GM12878 (cell line): Measurements from ENCODE around the gene FSTL4. TPM values are rescaled to one million over a fixed set of nuclear protein-coding genes. Genes with fewer than 3 reads are reported as not detected.

Experiments
- ATAC-seq: fragments of 200-7000 bp; cut with Tn5 transposase; 3 replicates; pipeline ENCODE4 v1.9.1; 2020; ENCODE audit warnings: mild to moderate bottlenecking, moderate library complexity
- BruUV-seq: library from RNA; stranded (reverse); fragments of 400-500 nt; replicated peaks from 2 replicates; lab custom pipeline; 2021; lab: Mats Ljungman, UMichigan
- CTCF ChIA-PET: fragments of 300-600 bp; sonication (Branson Sonifier 250); formaldehyde crosslinking; extraction: SDS; loops from one replicate; lab custom pipeline; 2021; ENCODE audit warnings: inconsistent platforms; lab: Yijun Ruan, JAX
- POLR2A ChIA-PET: fragments of 350-600 bp; formaldehyde crosslinking; extraction: SDS; loops from one replicate; lab custom pipeline; 2021; ENCODE audit warnings: inconsistent platforms; lab: Charles Lee
- RAD21 ChIA-PET: fragments of 300-600 bp; sonication (Branson Sonifier 250); formaldehyde crosslinking; loops from one replicate; lab custom pipeline; 2023; ENCODE audit warnings: antibody characterized with exemption; ENCODE audit not compliant: unreplicated experiment; lab: Charles Lee
- SMC1A ChIA-PET: fragments of 300-600 bp; sonication (Branson Sonifier 250); formaldehyde crosslinking; loops from one replicate; lab custom pipeline; 2023; ENCODE audit not compliant: unreplicated experiment, uncharacterized antibody; lab: Charles Lee
- DNase-seq: peaks from one replicate; pipeline ENCODE4 v3.0.0-alpha.2; 2011; ENCODE audit warnings: low read depth, low spot score
- FAIRE-seq: peaks from 3 replicates; lab custom pipeline; 2011; peaks lifted over from hg19 to GRCh38; lab: Jason Lieb, UNC
- H2AFZ ChIP-seq: 2 replicates; pipeline ENCODE4 v1.6.0; 2011; ENCODE audit warnings: low read depth, low read length, control low read depth; ENCODE audit not compliant: control insufficient read depth
- H3K27ac ChIP-seq: 2 replicates; pipeline ENCODE4 v1.5.1; 2011; ENCODE audit warnings: control low read depth; ENCODE audit not compliant: control insufficient read depth, insufficient read depth
- H3K27me3 ChIP-seq, 2 experiments: replicated peaks in 1 of 2; 2 replicates each; pipeline versions ENCODE4 v1.6.0 to v1.6.1; 2011; ENCODE audit warnings: low read length in 1 of 2; ENCODE audit not compliant: control insufficient read depth in 2 of 2, insufficient read depth in 2 of 2
- H3K36me3 ChIP-seq, 2 experiments: 2 replicates each; pipeline ENCODE4 v1.5.1; 2011; ENCODE audit warnings: low read length in 1 of 2; ENCODE audit not compliant: control insufficient read depth in 2 of 2, insufficient read depth in 2 of 2
- H3K4me1 ChIP-seq: 2 replicates; pipeline ENCODE4 v1.6.1; 2011; ENCODE audit warnings: mild to moderate bottlenecking, low read length, moderate library complexity, mixed read lengths; ENCODE audit not compliant: control insufficient read depth, insufficient read depth
- H3K4me2 ChIP-seq: 2 replicates; pipeline ENCODE4 v1.6.0; 2011; ENCODE audit warnings: control low read depth; ENCODE audit not compliant: control insufficient read depth, insufficient read depth
- H3K4me3 ChIP-seq: fragments of 200-600 bp; sonication (generic); 2 replicates; pipeline ENCODE4 v1.5.1; 2016
- H3K79me2 ChIP-seq: 2 replicates; pipeline ENCODE4 v1.6.0; 2011; ENCODE audit warnings: low read length; ENCODE audit not compliant: control insufficient read depth, insufficient read depth
- H3K9ac ChIP-seq: 2 replicates; pipeline ENCODE4 v1.8.0; 2011; ENCODE audit warnings: low read length, control low read depth, mixed read lengths; ENCODE audit not compliant: control insufficient read depth, insufficient read depth
- H3K9me3 ChIP-seq: replicated peaks from 3 replicates; pipeline ENCODE4 v1.5.1; 2011; ENCODE audit warnings: mild to moderate bottlenecking, low read length; ENCODE audit not compliant: control insufficient read depth, insufficient read depth
- H4K20me1 ChIP-seq: 2 replicates; pipeline ENCODE4 v1.6.0; 2011; ENCODE audit not compliant: control insufficient read depth, insufficient read depth
- ESRRA ChIP-seq: IDR thresholded peaks from 2 replicates; pipeline ENCODE4 v1.6.1; 2012; ENCODE audit warnings: mild to moderate bottlenecking, low read length, improper control_type of control experiment
- EZH2 ChIP-seq: IDR thresholded peaks from 2 replicates; pipeline ENCODE4 v1.6.1; 2012; ENCODE audit warnings: low read depth, mild to moderate bottlenecking, control low read depth, inconsistent platforms, low read length, borderline replicate concordance; ENCODE audit not compliant: control insufficient read depth
- MTA2 ChIP-seq: fragments of 450-650 bp; IDR thresholded peaks from 2 replicates; pipeline ENCODE4 v1.6.1; 2016; ENCODE audit warnings: low read depth, mild to moderate bottlenecking, moderate library complexity
- RAD21 ChIP-seq: IDR thresholded peaks from 2 replicates; pipeline ENCODE4 v1.6.1; 2011; ENCODE audit warnings: mild to moderate bottlenecking, low read depth, low read length, moderate library complexity; ENCODE audit not compliant: insufficient read depth
- SMC3 ChIP-seq: IDR thresholded peaks from 2 replicates; pipeline ENCODE4 v1.6.1; 2011; ENCODE audit warnings: low read length, improper control_type of control experiment, borderline replicate concordance
- TBL1XR1 ChIP-seq: IDR thresholded peaks from 2 replicates; pipeline ENCODE4 v1.6.1; 2012; ENCODE audit warnings: low read depth, low read length, improper control_type of control experiment
- YY1 ChIP-seq: IDR thresholded peaks from 2 replicates; pipeline ENCODE4 v1.6.1; 2011; ENCODE audit warnings: low read depth, mild to moderate bottlenecking, low read length
- WGBS: methylation state at CpG from one replicate; pipeline ENCODE4 v1.1.6; 2016; ENCODE audit warnings: low lambda C conversion rate; ENCODE audit not compliant: insufficient replicate concordance, insufficient coverage; ENCODE audit errors: missing lambda C conversion rate; 5-methylcytosine and 5-hydroxymethylcytosine counted together
- in situ Hi-C: fragments of 300-500 bp; cut with MboI; formaldehyde crosslinking; loops from 9 replicates; pipeline ENCODE4 v1.14.3; 2018; ENCODE audit warnings: mixed read lengths
- intact Hi-C: fragments of 100-400 bp; cut with micrococcal nuclease; formaldehyde crosslinking; loops from one replicate; pipeline ENCODE4 v1.14.2; 2022; ENCODE audit not compliant: unreplicated experiment
- polyA plus RNA-seq, 11 experiments: library from polyadenylated mRNA; depleted of rRNA in 4 of 11; unstranded in 6 of 11; stranded (reverse) in 5 of 11; fragments of >200 nt; fragmentation: Nextera tagmentation in 4 of 11; fragmentation: Illumina TruSeq in 1 of 11; extraction: Ambion mirVana in 4 of 11; extraction: Trizol in 1 of 11; gene quantifications; 1 replicate in 1 of 11; 2 replicates in 10 of 11; pipeline versions ENCODE4 v1.2.1 to v1.2.3, GENCODE V29; 2011 to 2016; ENCODE audit warnings: inconsistent platforms in 2 of 11, missing spikeins in 2 of 11, low read depth in 1 of 11
- total RNA-seq, 4 experiments: library from RNA; depleted of rRNA in 3 of 4; stranded (reverse); fragments of >200 nt in 3 of 4; fragmentation: Illumina TruSeq in 1 of 4; extraction: Trizol in 1 of 4; gene quantifications; 2 replicates each; pipeline versions ENCODE4 v1.2.1 to v1.2.3, GENCODE V29; 2013 to 2021
- TF ChIP-seq, protein P1 (sequence below), 3 experiments: IDR thresholded peaks in 2 of 3; conservative IDR thresholded peaks in 1 of 3; 2 replicates each; pipeline ENCODE4 v1.5.1; 2011; ENCODE audit warnings: low read depth in 3 of 3, low read length in 3 of 3, mild to moderate bottlenecking in 3 of 3, control low read depth in 2 of 3, moderate library complexity in 2 of 3, inconsistent platforms in 1 of 3, mixed read lengths in 1 of 3; ENCODE audit not compliant: control insufficient read depth in 2 of 3, insufficient read depth in 1 of 3; ENCODE audit errors: extremely low read depth in 1 of 3

The FSTL4 gene
- total and polyA plus RNA-seq, 10 of the 15 experiments (the other 5 are each of a cell fraction or from before 2014, with no cell fraction given), result 0.01 to 0.79 (median 0.21) TPM; not detected in 6

DNA sequence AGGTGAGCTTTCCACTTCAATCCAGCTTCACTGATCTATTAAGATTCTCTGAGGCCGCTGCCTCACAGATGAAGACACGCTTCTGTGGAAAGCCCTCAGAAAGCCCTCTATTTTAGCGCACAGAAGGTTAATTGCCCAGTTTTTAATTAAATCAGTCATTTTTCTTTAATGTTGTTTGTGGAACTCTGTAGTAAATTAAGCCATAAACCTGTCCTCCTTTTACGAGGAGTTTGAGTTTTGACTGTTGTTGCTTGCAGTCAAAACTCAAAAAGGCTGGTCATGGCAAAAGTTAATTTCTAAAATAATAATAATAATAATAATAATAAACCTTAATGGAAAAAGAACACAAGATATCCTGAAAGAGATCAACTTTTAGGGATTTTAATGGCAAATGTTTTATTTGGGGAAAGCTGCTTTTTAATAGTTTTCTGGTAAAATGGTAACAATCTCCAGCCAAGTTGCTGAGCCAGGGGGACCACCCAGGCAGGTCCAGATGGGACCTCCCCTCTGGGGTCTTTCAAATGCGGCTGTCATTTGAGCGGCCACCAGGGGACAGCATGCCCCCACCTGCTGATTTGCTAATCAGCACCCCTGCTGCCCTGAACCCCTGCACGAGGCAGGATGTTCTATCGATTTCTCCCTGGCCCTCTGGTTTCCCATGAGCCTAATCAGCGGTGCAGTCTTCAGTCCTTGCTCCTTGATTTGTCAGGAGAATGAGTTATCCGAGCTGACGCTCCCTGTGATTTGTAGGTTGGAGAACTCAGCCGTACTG, 247.2 kb downstream of the FSTL4 start:
- Histone ChIP-seq H2AFZ (no peak overlapping the region), H4K20me1 (no peaks in the 10 kb centered on the region), H3K36me3 (no peaks in the 10 kb centered on the region), H3K27me3 (peaks cover 0 to 2% of the 10 kb centered on the region in 2 experiments; a peak in 3 of 4 replicates), H3K9ac (no peak overlapping the region), H3K4me2 (no peak overlapping the region), H3K4me1 (no peaks in the 10 kb centered on the region), H3K4me3 (no peak overlapping the region), H3K27ac (no peak overlapping the region), H3K79me2 (no peaks in the 10 kb centered on the region), H3K9me3 (no peaks in the 10 kb centered on the region)
- BruUV-seq, result no TSS peak
- WGBS, result 28% methylated on average over 12 of the region's 12 CpGs
- in situ Hi-C loops (no loop called here), intact Hi-C loops (no loop called here)
- POLR2A ChIA-PET, result no interaction called here
- SMC1A ChIA-PET, result interaction anchor here (0.8 to 1.6 kb wide), 2 partner anchors 13 to 53 kb away, joined by 4 to 5 read pairs; no protein-coding TSS in a partner anchor
- TF ChIP-seq MTA2, result no peak
- TF ChIP-seq ESRRA, result no peak
- TF ChIP-seq SMC3, result peak; percentile 41; the same call in 1 of the 2 replicates
- TF ChIP-seq YY1, result 0 out of 2 replicates have a peak, but pooled peaks have one; percentile 14
- TF ChIP-seq TBL1XR1, result no peak
- TF ChIP-seq, protein P1, sequence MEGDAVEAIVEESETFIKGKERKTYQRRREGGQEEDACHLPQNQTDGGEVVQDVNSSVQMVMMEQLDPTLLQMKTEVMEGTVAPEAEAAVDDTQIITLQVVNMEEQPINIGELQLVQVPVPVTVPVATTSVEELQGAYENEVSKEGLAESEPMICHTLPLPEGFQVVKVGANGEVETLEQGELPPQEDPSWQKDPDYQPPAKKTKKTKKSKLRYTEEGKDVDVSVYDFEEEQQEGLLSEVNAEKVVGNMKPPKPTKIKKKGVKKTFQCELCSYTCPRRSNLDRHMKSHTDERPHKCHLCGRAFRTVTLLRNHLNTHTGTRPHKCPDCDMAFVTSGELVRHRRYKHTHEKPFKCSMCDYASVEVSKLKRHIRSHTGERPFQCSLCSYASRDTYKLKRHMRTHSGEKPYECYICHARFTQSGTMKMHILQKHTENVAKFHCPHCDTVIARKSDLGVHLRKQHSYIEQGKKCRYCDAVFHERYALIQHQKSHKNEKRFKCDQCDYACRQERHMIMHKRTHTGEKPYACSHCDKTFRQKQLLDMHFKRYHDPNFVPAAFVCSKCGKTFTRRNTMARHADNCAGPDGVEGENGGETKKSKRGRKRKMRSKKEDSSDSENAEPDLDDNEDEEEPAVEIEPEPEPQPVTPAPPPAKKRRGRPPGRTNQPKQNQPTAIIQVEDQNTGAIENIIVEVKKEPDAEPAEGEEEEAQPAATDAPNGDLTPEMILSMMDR (IDR thresholded peaks at IDR 0.05 in 2 of 3, conservative IDR thresholded peaks at IDR 0.05 in 1 of 3; ENCODE audit: control insufficient read depth in 2 of 3, extremely low read depth in 1 of 3, insufficient read depth in 1 of 3, low read depth in 3 of 3, low read length in 3 of 3), result peak; percentile 39 to 46 (median 45); a peak in 4 of 6 replicates
- peak; percentile 59 for TF ChIP-seq RAD21
- TF ChIP-seq EZH2, result no peak
- DNase-seq (no peak), ATAC-seq (peak; percentile 51; the same call in 2 of the 3 replicates), FAIRE-seq (no peak)
- RAD21 ChIA-PET, result no interaction called here
- CTCF ChIA-PET, result interaction anchor here (1.2 to 1.7 kb wide), 3 partner anchors 31 to 261 kb away, joined by 3 to 6 read pairs (median 4); no protein-coding TSS in a partner anchor
